ENCODE data around the gene ATP1A4.
"Not testable (repeated sequence)": the region's sequence is repeated elsewhere in the genome, so short reads cannot be mapped to it uniquely, and the experiment has no call there.

ATP1A4 gene

GRCh38 chr1:160151303-160151702 is at the start of gene ATP1A4:
TSS of gene ATP1A4 (plus strand) at chr1:160151603. CDS start at chr1:160152041, 438 bp downstream.
- DNase-seq (ENCODE audit: low read depth in 2 of 2), result no peak

GRCh38 chr1:160101717-160102522 is 49.5 kb upstream of the ATP1A4 start:
- no peak for DNase-seq (ENCODE audit: low read depth in 2 of 2)

DNA sequence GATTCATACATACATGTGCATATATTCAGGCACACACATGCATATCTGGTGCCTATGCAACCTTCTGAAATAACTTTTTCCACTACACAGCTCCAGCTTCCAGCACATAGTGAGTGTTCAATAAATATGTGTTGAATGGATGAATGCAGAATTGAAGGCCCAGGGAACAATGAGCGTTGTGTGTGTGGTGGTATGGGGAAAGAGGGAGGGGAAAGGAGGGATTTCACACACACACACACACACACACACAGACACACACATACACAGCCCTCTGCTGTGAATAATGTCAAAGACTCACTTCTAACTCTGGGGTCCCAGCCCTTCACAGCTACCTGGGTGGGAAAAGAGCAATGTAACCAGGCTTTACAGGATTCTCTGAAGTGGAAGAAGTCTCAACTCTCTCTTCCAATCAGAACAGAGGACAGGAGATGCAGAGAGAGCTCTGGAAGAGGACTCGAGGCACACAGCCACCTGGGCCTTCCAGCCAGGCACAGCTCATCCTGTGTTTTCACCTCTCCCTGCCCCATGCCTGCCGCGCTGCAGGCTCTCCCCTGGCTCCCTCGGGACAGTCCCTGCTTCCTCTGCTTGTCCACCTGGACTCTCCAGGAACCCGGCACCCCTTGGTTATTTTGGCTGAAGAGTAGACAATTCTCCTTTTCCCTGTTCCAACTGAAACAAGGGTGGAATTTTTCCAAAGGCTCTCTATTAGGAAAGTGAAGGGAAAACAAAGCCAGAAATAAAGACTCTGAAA is 47.6 kb upstream of the ATP1A4 start:
- DNase-seq (ENCODE audit: low read depth in 2 of 2), result no peak

- no peak for DNase-seq (ENCODE audit: low read depth in 2 of 2)
These were observed 46.9 kb upstream of the ATP1A4 start for GRCh38 chr1:160104486-160104885.

- no peak for DNase-seq (ENCODE audit: low read depth in 2 of 2)
These were observed 46.2 kb upstream of the ATP1A4 start for GRCh38 chr1:160105155-160105554.

- DNase-seq (ENCODE audit: low read depth in 2 of 2), result no peak
These were observed 43.9 kb upstream of the ATP1A4 start for GRCh38 chr1:160107512-160107911.

DNA sequence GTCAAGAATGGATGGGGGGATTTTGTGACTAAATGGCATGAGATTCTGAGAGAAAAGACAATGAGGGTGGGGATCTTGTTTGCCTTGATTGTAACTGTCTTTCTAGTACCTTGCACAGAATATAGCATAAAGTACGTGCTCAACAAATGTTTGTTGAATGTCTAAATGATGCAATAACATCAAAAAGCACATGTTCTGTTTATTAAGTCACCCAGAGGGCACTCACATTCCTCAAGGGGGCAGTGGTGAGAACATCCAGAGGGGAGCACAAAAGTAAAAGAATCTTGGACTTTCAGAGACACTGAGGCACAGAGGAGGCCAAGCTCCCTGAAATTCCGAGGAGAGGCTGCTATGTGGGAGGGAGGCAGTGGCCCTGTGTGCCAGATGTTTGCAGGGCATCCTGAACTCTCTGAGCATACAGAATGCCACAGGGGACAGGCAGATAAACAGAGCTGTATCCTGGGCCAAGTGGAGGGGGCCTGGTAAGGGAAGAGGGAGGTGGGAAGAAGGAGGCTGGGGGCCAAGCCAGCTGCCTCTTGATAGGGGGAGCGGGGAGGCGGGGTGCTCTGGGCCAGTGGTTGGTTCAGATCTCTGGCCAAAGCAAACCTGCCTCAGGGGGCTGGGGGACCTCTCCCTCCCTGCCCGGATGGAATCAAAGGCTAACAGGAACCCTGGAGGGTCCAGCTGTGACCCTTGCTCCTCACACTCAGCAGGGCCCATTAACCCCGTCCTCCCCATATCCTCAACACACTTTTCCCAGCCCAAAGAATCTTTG is 42.3 kb upstream of the ATP1A4 start:
- DNase-seq (ENCODE audit: low read depth in 2 of 2), result no peak

DNA sequence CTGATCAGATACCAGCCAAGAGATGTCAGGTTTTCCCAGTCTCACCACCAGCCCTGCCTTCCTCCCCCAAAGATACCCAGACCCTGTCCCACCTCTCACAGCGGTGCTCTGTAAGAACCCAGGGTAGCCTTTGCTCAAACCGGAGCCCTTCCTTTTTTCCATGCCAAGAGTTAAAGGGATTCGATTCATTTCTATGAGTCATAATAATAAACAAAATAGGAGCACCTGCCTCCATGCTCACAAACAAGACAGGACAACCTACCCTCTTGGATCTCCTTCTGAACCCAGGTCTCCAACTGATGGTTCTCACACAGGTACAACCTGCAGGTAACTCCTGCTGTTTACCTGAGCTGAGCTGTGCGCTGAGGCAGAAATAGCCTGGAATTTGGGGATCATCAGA is 41.7 kb upstream of the ATP1A4 start:
- no peak for DNase-seq (ENCODE audit: low read depth in 2 of 2)

DNA sequence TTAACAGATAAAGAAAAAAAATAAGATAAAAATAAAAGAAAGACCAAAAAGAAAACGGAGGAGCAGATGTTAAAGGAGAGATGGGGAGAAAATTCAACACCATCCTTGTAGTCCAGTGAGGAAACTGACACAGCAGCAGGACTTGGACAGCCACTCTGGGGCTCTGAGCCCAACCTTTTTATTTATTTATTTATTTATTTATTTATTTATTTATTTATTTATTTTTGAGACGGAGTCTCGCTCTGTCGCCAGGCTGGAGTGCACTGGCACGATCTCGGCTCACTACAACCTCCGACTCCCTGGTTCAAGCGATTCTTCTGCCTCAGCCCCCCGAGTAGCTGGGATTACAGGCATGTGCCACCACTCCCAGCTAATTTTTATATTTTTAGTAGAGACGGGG is 39.9 kb upstream of the ATP1A4 start:
- not testable (repeated sequence) for DNase-seq (ENCODE audit: low read depth in 2 of 2)

GRCh38 chr1:160112357-160112756 is 39.0 kb upstream of the ATP1A4 start:
- no peak for DNase-seq (ENCODE audit: low read depth in 2 of 2)

DNA sequence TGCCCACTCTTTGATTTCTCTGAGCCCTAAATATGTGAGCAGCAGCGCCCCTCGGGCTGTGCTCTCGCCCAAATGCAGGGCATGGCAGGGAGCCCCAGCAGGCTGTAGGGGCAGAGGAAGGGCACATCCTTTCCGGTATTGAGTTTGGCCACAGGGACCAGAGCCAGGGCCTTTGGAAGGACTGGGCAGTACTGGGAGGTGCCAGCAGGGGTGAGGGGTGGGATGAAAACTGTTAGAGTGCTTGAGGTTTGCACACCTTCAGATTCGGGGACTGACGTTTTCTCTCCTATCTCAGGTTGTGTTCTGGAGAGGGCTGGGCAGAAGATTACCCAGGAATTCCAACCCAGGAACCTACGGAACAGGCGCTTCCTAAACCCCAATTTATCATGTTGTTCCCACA is 38.0 kb upstream of the ATP1A4 start:
- DNase-seq (ENCODE audit: low read depth in 2 of 2), result no peak

DNA sequence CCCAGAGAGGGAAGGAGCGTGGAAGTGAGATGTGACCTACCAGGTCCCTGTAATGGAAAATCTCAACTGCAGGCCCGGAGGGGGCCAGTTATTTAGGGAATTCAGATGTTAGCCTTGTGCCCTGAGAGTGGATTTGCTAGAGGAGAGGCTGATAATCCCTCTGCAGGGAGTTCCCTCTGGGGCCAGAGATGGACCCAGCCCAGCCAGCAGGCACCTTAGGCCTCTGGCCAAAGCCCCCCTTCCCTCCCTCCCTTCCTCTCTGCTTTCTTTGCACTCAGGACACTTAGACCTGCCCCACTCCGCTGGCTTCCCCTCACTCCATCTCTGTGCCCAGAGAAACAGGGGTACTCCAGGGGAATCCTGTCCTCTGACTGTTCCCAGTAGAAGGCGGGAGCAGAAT is 37.3 kb upstream of the ATP1A4 start:
- DNase-seq (ENCODE audit: low read depth in 2 of 2), result no peak

GRCh38 chr1:160115545-160116282 is 35.7 kb upstream of the ATP1A4 start, which contains the start of gene ATP1A2:
TSS of gene ATP1A2 (plus strand) at chr1:160115759. CDS start at chr1:160115862, 103 bp downstream.
- DNase-seq (ENCODE audit: low read depth in 2 of 2), result no peak

- DNase-seq (ENCODE audit: low read depth in 2 of 2), result no peak
These were observed 34.9 kb upstream of the ATP1A4 start for GRCh38 chr1:160116283-160117147.

GRCh38 chr1:160117300-160117699 is 34.1 kb upstream of the ATP1A4 start:
- DNase-seq (ENCODE audit: low read depth in 2 of 2), result no peak

DNA sequence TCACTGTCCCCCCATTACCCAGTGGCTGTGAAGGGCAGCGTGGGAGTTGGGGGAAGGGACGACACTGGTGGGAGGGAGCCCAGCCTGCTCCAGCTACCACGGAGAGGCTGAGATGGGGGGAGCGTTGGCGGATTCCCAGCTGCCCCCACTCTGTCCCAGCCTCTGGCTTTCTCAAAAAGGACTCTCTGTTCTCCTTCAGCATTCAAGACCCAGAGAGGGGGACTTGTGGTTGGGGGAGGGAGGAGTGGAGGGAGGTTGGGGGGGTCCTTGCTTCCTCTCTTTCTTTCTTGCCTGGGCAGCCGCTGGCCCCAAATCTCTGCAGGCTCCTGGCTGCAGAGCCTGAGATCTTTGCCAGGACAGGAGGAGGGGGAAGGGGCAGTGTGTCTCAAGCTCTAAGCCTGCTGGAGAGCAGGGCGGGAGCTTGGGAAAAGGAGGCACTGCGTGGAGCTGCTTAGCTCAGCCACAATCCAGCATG is 33.7 kb upstream of the ATP1A4 start:
- DNase-seq (ENCODE audit: low read depth in 2 of 2), result no peak

DNA sequence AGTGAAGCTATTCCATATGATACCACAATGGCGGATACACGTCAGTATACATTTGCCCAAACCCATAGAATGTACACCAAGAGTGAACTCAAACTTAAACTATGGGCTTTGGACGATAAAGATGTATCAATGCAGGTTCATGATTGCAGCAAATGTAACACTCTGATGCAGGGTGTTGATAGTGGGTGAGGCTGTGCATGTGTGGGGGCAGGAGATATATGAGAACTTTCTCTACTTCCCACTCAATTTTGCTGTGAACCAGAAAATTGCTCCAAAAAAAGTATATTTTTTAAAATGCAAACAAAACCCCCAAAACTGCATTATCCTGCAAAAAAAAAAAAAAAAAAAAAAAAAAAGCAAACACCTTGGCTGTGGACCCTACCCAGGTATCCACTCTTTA is 32.5 kb upstream of the ATP1A4 start:
- no peak for DNase-seq (ENCODE audit: low read depth in 2 of 2)

GRCh38 chr1:160120797-160121196 is 30.6 kb upstream of the ATP1A4 start:
- DNase-seq (ENCODE audit: low read depth in 2 of 2), result no peak

DNA sequence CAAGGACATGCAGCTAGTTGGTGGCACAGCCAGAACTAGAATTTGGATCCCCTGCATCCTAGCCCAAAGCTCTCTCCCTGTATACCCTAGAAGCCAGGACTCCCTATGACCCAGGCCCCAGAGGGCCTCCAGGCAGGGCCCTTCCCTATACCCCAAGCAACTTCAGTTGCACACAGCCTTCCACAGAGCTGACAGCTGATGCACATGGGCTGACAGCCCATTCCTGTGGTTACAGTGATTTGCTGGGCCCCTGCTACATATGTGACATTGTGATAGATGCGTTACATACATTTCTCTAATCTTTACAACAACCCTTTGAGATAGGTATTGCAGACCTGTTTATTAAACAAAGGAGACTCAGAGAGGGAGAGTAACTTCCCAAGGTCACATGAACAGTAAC is 30.0 kb upstream of the ATP1A4 start:
- DNase-seq (ENCODE audit: low read depth in 2 of 2), result no peak

- DNase-seq (ENCODE audit: low read depth in 2 of 2), result no peak
These were observed 28.4 kb upstream of the ATP1A4 start for GRCh38 chr1:160122978-160123495.

Data from stimulated activated CD8-positive, alpha-beta memory T cell treated with anti-CD3 and anti-CD28 coated beads, Interleukin-2, amount 100 ng/mL, for 48 hours (primary cell).